Nephron progenitor cell (in vitro differentiated cells): ENCODE results near the gene INSIG1.

Experiments used
- DNase-seq: peaks from one replicate; pipeline ENCODE4 v3.0.0; 2021
- H3K27ac Mint-ChIP-seq: 2 replicates; pipeline ENCODE4 v1.8.0; 2021; ENCODE audit warnings: mild to moderate bottlenecking, moderate library complexity, mixed read lengths
- H3K27me3 Mint-ChIP-seq: 2 replicates; pipeline ENCODE4 v1.8.0; 2021; ENCODE audit warnings: mild to moderate bottlenecking, low read depth, mixed read lengths; ENCODE audit not compliant: poor library complexity
- H3K36me3 Mint-ChIP-seq: 2 replicates; pipeline ENCODE4 v1.8.0; 2021; ENCODE audit warnings: low read depth, mixed read lengths
- H3K4me1 Mint-ChIP-seq: 2 replicates; pipeline ENCODE4 v1.8.0; 2021; ENCODE audit warnings: mixed read lengths
- H3K4me3 Mint-ChIP-seq: 2 replicates; pipeline ENCODE4 v1.8.0; 2021; ENCODE audit warnings: mild to moderate bottlenecking, moderate library complexity, mixed read lengths
- H3K9me3 Mint-ChIP-seq: 2 replicates; pipeline ENCODE4 v1.8.0; 2021; ENCODE audit warnings: mild to moderate bottlenecking, moderate library complexity, mixed read lengths
- TF ChIP-seq, protein P1 (sequence below): fragments of 200-600 bp; sonication (generic); IDR thresholded peaks from 2 replicates; pipeline ENCODE4 v1.5.0; 2021; ENCODE audit warnings: antibody characterized with exemption

The INSIG1 gene

DNA sequence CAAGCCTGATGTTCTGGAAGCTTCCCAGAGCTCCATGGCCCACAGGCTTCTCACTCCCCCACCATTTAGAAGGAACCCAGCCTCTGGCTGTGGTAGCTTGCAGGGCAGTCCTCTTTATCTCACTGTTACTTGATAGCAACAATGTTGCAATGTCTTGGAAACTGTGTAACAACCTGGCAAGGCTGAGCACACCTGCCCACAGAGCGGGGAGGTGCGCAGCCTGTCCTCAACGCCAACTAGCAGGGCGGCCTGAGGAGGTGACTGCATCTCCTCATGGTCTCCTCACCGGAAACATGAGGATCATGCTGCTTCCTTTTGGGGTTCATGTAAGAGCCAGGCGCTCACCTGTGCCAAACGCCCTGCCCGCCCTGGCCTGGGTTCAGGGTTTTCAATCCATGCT is 43.7 kb upstream of the INSIG1 start:
- Mint-ChIP-seq H3K27me3 (peaks cover 17% of the 10 kb centered on the region), H3K36me3 (no peaks in the 10 kb centered on the region), H3K4me3 (no peak overlapping the region), H3K9me3 (no peaks in the 10 kb centered on the region), H3K27ac (no peak overlapping the region), H3K4me1 (peaks cover 32% of the 10 kb centered on the region)
- DNase-seq, result no peak
- TF ChIP-seq, protein P1, sequence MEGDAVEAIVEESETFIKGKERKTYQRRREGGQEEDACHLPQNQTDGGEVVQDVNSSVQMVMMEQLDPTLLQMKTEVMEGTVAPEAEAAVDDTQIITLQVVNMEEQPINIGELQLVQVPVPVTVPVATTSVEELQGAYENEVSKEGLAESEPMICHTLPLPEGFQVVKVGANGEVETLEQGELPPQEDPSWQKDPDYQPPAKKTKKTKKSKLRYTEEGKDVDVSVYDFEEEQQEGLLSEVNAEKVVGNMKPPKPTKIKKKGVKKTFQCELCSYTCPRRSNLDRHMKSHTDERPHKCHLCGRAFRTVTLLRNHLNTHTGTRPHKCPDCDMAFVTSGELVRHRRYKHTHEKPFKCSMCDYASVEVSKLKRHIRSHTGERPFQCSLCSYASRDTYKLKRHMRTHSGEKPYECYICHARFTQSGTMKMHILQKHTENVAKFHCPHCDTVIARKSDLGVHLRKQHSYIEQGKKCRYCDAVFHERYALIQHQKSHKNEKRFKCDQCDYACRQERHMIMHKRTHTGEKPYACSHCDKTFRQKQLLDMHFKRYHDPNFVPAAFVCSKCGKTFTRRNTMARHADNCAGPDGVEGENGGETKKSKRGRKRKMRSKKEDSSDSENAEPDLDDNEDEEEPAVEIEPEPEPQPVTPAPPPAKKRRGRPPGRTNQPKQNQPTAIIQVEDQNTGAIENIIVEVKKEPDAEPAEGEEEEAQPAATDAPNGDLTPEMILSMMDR, result no peak

DNA sequence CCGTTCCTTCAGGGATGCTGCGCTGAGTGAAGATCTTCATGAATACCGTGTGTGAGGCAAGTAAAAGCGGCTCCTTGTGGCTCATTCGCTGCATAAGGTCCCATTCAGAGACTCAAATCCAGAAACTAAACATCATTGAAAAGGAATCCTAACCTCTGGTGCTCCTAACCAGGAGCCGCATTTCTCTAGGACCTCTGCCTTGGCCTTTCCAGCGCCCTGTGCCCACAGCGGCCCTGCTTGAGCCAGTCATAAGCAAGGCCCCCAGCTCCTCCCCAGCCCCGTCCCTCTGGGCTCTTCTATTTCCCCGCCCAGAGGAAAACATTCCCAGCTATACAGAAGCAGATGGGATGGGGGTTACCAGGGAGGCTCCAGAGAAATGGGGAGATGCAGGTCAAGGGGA is 42.6 kb upstream of the INSIG1 start:
- H3K36me3 Mint-ChIP-seq, result no peaks in the 10 kb centered on the region
- DNase-seq, result no peak
- no peak overlapping the region for H3K4me3 Mint-ChIP-seq
- H3K27me3 Mint-ChIP-seq, result peaks cover 20% of the 10 kb centered on the region
- TF ChIP-seq, protein P1, result no peak
- no peak overlapping the region for H3K27ac Mint-ChIP-seq
- no peaks in the 10 kb centered on the region for H3K9me3 Mint-ChIP-seq
- peaks cover 40% of the 10 kb centered on the region for H3K4me1 Mint-ChIP-seq

DNA sequence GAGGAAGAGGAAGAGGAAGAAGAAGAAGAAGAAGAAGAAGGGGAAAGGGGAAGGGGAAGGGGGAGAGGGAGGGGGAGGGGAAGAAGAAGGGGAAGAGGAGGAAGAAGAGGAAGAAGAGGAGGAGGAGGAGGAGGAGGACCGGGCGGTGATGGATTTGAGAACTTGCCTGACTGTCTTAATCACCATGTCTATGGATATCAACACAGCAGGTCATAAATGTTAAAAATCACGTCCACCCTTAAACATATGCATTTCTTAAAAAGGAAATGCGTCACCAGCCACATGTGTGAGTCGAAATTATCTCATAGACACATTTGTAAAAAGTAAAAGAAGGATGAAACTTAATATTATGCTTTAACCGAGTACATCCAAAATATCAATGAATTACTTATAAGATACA is 42.1 kb upstream of the INSIG1 start:
- no peaks in the 10 kb centered on the region for H3K36me3 Mint-ChIP-seq
- DNase-seq, result no peak
- no peak overlapping the region for H3K4me3 Mint-ChIP-seq
- H3K27ac Mint-ChIP-seq, result no peak overlapping the region
- peaks cover 45% of the 10 kb centered on the region for H3K4me1 Mint-ChIP-seq
- H3K9me3 Mint-ChIP-seq, result no peaks in the 10 kb centered on the region
- H3K27me3 Mint-ChIP-seq, result peaks cover 20% of the 10 kb centered on the region
- TF ChIP-seq, protein P1, result no peak

DNA sequence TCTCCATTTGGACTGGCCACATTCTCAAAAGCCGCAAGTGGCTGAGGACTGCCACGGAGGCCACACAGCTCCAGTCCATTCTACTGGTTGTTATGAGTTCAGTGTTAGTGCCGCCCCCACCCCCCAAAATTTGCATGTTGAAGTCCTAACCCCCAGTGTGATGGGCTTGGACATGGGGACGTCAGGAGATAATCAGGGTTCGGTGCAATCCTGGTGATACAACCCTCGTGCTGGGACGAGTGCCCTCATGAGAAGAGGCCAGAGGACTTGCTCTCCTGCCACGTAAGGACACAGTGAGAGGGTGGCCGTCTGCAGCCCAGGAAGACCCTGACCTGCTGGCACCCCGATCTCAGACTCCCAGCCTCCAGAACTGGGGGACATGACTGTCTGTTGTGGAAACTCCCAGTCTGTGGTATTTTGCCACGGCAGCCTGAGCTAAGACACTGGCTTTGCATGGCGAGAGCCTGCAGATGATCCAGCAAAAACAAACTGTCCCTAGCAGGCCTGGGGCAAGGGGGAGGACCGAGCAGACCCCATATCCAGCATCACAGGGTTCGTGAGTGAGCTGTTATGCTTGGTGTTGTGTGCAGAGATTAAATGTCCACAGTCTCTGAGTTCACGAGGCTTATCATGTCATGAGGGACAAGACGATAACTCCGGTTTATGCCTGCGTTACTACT is 41.5 kb upstream of the INSIG1 start:
- H3K4me3 Mint-ChIP-seq, result no peak overlapping the region
- TF ChIP-seq, protein P1, result no peak
- DNase-seq, result no peak
- H3K36me3 Mint-ChIP-seq, result no peaks in the 10 kb centered on the region
- no peaks in the 10 kb centered on the region for H3K9me3 Mint-ChIP-seq
- peaks cover 46% of the 10 kb centered on the region for H3K4me1 Mint-ChIP-seq
- H3K27me3 Mint-ChIP-seq, result peaks cover 20% of the 10 kb centered on the region
- H3K27ac Mint-ChIP-seq, result no peak overlapping the region

DNA sequence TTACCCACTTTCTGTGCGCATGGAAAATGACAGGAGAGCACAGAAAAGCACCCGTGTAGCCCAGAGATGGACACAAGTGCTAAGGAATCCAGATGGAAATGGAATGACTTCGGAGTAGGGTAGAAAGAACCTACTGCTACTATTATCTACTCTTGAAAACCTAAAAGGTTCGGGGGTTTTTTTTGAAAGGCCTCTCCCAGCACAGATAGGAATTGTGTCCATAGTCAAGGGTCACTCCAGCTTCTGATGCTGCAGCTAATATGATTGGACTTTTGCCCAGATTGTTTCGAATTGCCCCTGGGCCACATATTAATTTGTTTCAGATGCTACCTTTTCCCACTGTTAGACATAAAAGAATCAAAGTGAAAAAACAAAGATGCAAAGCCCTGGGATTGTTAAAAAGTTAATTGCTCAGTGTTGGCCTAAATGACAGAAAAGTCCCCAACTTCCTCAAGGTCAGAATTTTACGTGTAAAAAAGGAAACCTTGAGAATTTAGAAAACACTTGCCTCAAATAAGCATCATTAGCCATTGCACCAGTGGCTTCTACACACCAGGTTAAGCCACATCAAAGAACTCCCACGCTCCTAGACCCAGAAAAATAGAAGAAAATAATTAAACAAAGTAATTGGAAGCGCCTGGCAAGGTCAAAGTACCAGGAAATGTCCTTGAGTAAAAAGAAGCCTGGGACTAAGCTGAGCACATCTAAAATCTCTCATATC is 40.8 kb upstream of the INSIG1 start:
- Mint-ChIP-seq H3K27ac (no peak overlapping the region), H3K36me3 (no peaks in the 10 kb centered on the region), H3K4me1 (peaks cover 43% of the 10 kb centered on the region), H3K9me3 (no peaks in the 10 kb centered on the region), H3K4me3 (no peak overlapping the region), H3K27me3 (peaks cover 13% of the 10 kb centered on the region)
- TF ChIP-seq, protein P1, result no peak
- no peak for DNase-seq
